HepG2 (cell line): Measurements from ENCODE around the gene CMIP. TPM values are rescaled to one million over a fixed set of nuclear protein-coding genes. Genes with fewer than 3 reads are reported as not detected.

Experiments used
- BHLHE40 ChIP-seq: IDR thresholded peaks from 2 replicates; pipeline ENCODE4 v1.6.1; 2011; ENCODE audit warnings: low read length, improper control_type of control experiment
- ESRRA ChIP-seq: sonication (generic); formaldehyde crosslinking; IDR thresholded peaks from 2 replicates; pipeline ENCODE4 v1.5.1; 2020; ENCODE audit warnings: mild to moderate bottlenecking, low read depth, missing genetic modification reagents
- HOXD1 ChIP-seq: sonication (generic); formaldehyde crosslinking; IDR thresholded peaks from 2 replicates; pipeline ENCODE4 v1.5.0; 2020; ENCODE audit warnings: missing genetic modification reagents
- JUNB ChIP-seq: sonication (generic); formaldehyde crosslinking; IDR thresholded peaks from 2 replicates; pipeline ENCODE4 v1.8.0; 2022; ENCODE audit warnings: missing genetic modification reagents, mild to moderate bottlenecking, borderline replicate concordance
- MYC ChIP-seq: sonication (generic); formaldehyde crosslinking; IDR thresholded peaks from 2 replicates; pipeline ENCODE4 v1.9.0; 2021; ENCODE audit warnings: missing genetic modification reagents, borderline replicate concordance
- NFYC ChIP-seq: IDR thresholded peaks from 2 replicates; pipeline ENCODE4 v1.6.1; 2016; ENCODE audit warnings: missing genetic modification reagents, missing compliant biosample characterization
- NR2C2 ChIP-seq: sonication (generic); formaldehyde crosslinking; IDR thresholded peaks from 2 replicates; pipeline ENCODE4 v1.4.0; 2020; ENCODE audit warnings: missing genetic modification reagents, mild to moderate bottlenecking, moderate library complexity, borderline replicate concordance
- SALL1 ChIP-seq: sonication (generic); formaldehyde crosslinking; IDR thresholded peaks from 2 replicates; pipeline ENCODE4 v1.8.0; 2022; ENCODE audit warnings: mild to moderate bottlenecking, missing genetic modification reagents
- YEATS2 ChIP-seq: sonication (generic); formaldehyde crosslinking; IDR thresholded peaks from 2 replicates; pipeline ENCODE4 v1.4.0; 2020; ENCODE audit warnings: missing genetic modification reagents, borderline replicate concordance
- ZNF570 ChIP-seq: sonication (generic); formaldehyde crosslinking; IDR thresholded peaks from 2 replicates; pipeline ENCODE4 v1.4.0; 2020; ENCODE audit warnings: mild to moderate bottlenecking, missing genetic modification reagents, borderline replicate concordance
- ZNF724P ChIP-seq: sonication (generic); formaldehyde crosslinking; IDR thresholded peaks from 2 replicates; pipeline ENCODE4 v1.8.0; 2022; ENCODE audit warnings: missing genetic modification reagents, borderline replicate concordance
- ZNF782 ChIP-seq: sonication (generic); formaldehyde crosslinking; IDR thresholded peaks from 2 replicates; pipeline ENCODE4 v1.4.0; 2020; ENCODE audit warnings: missing genetic modification reagents, mild to moderate bottlenecking, borderline replicate concordance
- ZNF790 ChIP-seq: sonication (generic); formaldehyde crosslinking; IDR thresholded peaks from 2 replicates; pipeline ENCODE4 v1.8.0; 2022; ENCODE audit warnings: missing genetic modification reagents, mild to moderate bottlenecking, borderline replicate concordance
- ZNF841 ChIP-seq: sonication (generic); formaldehyde crosslinking; IDR thresholded peaks from 2 replicates; pipeline ENCODE4 v1.8.1; 2023; ENCODE audit warnings: missing genetic modification reagents, borderline replicate concordance
- polyA plus RNA-seq, 8 experiments: library from polyadenylated mRNA; depleted of rRNA in 3 of 8; stranded (reverse) in 7 of 8; unstranded in 1 of 8; fragments of >200 nt; fragmentation: Illumina TruSeq in 4 of 8; extraction: Trizol in 4 of 8; gene quantifications; 2 replicates each; pipeline versions ENCODE4 v1.2.1 to v1.2.3, GENCODE V29; 2011 to 2016; ENCODE audit warnings: low read depth in 4 of 8, missing spikeins in 1 of 8, mixed read lengths in 1 of 8; ENCODE audit not compliant: insufficient read depth in 1 of 8
- total RNA-seq, 5 experiments: library from RNA; depleted of rRNA; stranded (reverse); fragments of >200 nt; fragmentation: Illumina TruSeq; extraction: Trizol; gene quantifications; 2 replicates each; pipeline ENCODE4 v1.2.3, GENCODE V29; 2016; ENCODE audit warnings: low read depth in 1 of 5
- TF ChIP-seq, protein P1 (sequence below): sonication (generic); formaldehyde crosslinking; IDR thresholded peaks from 2 replicates; pipeline ENCODE4 v1.4.0; 2020; ENCODE audit warnings: missing genetic modification reagents
- TF ChIP-seq, protein P2 (sequence below), 2 experiments: sonication (generic) in 1 of 2; formaldehyde crosslinking in 1 of 2; IDR thresholded peaks; 2 replicates each; pipeline versions ENCODE4 v1.5.1 to v1.6.1; 2011 to 2020; ENCODE audit warnings: borderline replicate concordance in 1 of 2, low read depth in 1 of 2, low read length in 1 of 2, mild to moderate bottlenecking in 1 of 2, missing genetic modification reagents in 1 of 2, moderate library complexity in 1 of 2
- TF ChIP-seq, protein P3 (sequence below): sonication (generic); formaldehyde crosslinking; IDR thresholded peaks from 2 replicates; pipeline ENCODE4 v1.5.0; 2020; ENCODE audit warnings: mild to moderate bottlenecking, missing genetic modification reagents, borderline replicate concordance
- TF ChIP-seq, protein P4 (sequence below): sonication (generic); formaldehyde crosslinking; IDR thresholded peaks from 2 replicates; pipeline ENCODE4 v1.4.0; 2020; ENCODE audit warnings: missing genetic modification reagents

CMIP gene
- total and polyA plus RNA-seq, 2 of the 13 experiments (the other 11 are each of a cell fraction or from before 2014, with no cell fraction given) = 10.9 to 18.1 TPM

DNA sequence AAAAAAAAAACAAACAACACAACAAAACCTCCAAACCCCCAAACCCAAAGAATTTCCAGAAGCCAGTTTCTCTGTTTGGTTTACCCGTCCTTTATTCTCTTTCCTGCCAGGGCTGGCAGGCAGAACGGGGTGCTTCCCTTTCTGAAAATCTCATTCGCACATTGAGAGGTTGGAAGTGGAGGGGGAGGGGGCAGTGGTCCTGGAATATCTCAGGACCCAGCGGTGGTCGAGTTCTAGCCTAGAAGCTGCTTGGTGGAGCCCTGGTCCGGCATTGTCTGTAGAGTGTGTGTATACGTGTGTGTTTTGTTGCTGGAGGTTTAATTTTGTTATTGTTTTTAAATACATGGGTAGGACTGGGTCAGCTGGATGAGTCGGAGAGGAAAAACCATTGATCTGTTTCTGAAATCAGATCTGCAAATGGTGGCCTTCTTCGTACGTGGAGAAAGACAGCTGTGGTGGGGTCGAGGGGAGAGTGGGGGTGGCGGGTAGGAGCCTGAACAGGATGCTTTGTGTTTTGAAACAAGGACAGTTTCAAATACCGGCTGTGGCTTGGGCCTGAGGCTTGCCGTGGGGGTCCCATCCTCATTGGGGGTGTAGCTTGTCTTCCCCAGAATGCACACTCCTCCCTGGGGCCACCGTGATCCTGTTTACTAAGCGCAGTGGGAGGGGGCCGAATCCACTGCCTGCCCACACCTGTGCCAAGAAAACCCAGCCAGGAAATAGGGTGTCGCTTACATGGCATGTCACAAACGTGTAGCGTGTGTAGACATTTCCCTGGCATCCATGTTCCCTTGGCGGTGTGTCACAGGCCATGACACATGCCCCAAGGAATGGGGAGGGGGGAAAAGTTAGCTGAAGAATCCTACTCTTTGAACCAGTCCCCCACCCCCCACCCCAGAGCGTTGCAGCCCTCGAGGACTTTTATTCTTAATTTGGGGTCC, 1.6 kb downstream of the CMIP start (continued):
- TF ChIP-seq ZNF570 (no peak), BHLHE40 (0 out of 2 replicates have a peak, but pooled peaks have one; percentile 43), YEATS2 (CRISPR knock-in tag) (peak; percentile 20; the same call in 1 of the 2 replicates), ZNF724P (CRISPR knock-in tag) (no peak), NR2C2 (no peak), MYC (CRISPR knock-in tag) (peak; percentile 48; the same call in 1 of the 2 replicates), SALL1 (CRISPR knock-in tag) (peak; percentile 69), ESRRA (0 out of 2 replicates have a peak, but pooled peaks have one; percentile 34), HOXD1 (no peak), NFYC (peak; percentile 22; the same call in 1 of the 2 replicates), ZNF841 (no peak), ZNF782 (CRISPR knock-in tag) (no peak), ZNF790 (no peak), JUNB (CRISPR knock-in tag) (no peak)
- TF ChIP-seq, protein P1, sequence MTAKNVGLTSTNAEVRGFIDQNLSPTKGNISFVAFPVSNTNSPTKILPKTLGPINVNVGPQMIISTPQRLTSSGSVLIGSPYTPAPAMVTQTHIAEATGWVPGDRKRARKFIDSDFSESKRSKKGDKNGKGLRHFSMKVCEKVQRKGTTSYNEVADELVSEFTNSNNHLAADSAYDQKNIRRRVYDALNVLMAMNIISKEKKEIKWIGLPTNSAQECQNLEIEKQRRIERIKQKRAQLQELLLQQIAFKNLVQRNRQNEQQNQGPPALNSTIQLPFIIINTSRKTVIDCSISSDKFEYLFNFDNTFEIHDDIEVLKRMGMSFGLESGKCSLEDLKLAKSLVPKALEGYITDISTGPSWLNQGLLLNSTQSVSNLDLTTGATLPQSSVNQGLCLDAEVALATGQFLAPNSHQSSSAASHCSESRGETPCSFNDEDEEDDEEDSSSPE (CRISPR knock-in tag) = 0 out of 2 replicates have a peak, but pooled peaks have one; percentile 39
- TF ChIP-seq, protein P2, sequence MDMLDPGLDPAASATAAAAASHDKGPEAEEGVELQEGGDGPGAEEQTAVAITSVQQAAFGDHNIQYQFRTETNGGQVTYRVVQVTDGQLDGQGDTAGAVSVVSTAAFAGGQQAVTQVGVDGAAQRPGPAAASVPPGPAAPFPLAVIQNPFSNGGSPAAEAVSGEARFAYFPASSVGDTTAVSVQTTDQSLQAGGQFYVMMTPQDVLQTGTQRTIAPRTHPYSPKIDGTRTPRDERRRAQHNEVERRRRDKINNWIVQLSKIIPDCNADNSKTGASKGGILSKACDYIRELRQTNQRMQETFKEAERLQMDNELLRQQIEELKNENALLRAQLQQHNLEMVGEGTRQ (IDR thresholded peaks at IDR 0.05; ENCODE audit: low read depth, low read length) = no peak
- TF ChIP-seq, protein P2 (CRISPR knock-in tag; IDR thresholded peaks at IDR 0.05; ENCODE audit: borderline replicate concordance) = no peak
- TF ChIP-seq, protein P3, sequence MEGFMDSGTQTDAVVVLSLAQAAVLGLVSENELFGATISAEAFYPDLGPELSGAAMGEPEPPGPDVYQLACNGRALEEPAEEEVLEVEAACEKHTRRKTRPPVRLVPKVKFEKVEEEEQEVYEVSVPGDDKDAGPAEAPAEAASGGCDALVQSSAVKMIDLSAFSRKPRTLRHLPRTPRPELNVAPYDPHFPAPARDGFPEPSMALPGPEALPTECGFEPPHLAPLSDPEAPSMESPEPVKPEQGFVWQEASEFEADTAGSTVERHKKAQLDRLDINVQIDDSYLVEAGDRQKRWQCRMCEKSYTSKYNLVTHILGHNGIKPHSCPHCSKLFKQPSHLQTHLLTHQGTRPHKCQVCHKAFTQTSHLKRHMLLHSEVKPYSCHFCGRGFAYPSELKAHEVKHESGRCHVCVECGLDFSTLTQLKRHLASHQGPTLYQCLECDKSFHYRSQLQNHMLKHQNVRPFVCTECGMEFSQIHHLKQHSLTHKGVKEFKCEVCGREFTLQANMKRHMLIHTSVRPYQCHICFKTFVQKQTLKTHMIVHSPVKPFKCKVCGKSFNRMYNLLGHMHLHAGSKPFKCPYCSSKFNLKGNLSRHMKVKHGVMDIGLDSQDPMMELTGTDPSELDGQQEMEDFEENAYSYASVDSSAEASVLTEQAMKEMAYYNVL = no peak
- TF ChIP-seq, protein P4, sequence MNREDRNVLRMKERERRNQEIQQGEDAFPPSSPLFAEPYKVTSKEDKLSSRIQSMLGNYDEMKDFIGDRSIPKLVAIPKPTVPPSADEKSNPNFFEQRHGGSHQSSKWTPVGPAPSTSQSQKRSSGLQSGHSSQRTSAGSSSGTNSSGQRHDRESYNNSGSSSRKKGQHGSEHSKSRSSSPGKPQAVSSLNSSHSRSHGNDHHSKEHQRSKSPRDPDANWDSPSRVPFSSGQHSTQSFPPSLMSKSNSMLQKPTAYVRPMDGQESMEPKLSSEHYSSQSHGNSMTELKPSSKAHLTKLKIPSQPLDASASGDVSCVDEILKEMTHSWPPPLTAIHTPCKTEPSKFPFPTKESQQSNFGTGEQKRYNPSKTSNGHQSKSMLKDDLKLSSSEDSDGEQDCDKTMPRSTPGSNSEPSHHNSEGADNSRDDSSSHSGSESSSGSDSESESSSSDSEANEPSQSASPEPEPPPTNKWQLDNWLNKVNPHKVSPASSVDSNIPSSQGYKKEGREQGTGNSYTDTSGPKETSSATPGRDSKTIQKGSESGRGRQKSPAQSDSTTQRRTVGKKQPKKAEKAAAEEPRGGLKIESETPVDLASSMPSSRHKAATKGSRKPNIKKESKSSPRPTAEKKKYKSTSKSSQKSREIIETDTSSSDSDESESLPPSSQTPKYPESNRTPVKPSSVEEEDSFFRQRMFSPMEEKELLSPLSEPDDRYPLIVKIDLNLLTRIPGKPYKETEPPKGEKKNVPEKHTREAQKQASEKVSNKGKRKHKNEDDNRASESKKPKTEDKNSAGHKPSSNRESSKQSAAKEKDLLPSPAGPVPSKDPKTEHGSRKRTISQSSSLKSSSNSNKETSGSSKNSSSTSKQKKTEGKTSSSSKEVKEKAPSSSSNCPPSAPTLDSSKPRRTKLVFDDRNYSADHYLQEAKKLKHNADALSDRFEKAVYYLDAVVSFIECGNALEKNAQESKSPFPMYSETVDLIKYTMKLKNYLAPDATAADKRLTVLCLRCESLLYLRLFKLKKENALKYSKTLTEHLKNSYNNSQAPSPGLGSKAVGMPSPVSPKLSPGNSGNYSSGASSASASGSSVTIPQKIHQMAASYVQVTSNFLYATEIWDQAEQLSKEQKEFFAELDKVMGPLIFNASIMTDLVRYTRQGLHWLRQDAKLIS (CRISPR knock-in tag) = peak; percentile 88; the same call in 1 of the 2 replicates
